HG02885 (cell line): ENCODE measurements around the gene ZIC3.

Experiments used
- ATAC-seq: cut with Tn5 transposase; IDR thresholded peaks from one replicate; pipeline ENCODE4 v1.9.1; 2021; ENCODE audit warnings: mild to moderate bottlenecking; ENCODE audit not compliant: unreplicated experiment, poor library complexity

The ZIC3 gene

DNA sequence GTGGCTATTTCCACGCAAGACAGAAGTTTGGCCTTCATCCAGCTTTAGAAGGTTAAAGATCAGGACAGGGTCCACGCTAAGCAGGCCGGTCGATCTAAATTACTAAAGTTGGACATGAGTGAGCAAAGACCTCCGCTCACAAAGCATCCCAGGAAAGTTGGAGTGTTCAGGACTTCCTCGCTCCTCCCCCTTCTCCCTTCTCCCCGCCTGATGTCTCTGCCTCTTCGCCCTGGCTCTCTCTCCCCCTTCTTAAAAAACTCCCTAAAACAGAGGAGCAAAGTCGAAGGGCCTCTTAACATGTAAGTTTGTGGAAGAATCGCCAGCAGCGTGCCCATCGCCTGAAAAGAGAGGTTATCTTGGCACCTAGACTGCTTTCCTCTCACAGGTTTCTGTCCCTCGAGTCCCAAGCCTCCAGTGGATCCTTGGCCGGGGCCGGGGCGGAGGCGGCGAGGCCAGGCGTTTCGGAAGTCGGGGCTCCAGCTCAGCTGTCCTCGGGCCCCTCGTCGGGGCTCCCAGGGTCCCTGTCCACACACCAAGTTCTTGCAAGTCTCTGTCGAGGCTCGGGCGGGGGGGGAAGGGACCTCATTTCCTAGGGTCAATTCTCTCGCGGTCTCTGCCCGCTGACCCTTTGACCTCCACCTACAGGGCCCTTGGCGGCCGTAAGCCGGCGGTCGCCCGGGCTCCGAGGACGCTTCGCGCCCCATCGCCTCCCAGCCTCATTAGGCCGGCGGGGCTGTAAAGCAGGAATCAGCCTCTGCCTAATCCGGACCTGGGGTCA, 7.6 kb downstream of the ZIC3 start:
- ATAC-seq: no peak

DNA sequence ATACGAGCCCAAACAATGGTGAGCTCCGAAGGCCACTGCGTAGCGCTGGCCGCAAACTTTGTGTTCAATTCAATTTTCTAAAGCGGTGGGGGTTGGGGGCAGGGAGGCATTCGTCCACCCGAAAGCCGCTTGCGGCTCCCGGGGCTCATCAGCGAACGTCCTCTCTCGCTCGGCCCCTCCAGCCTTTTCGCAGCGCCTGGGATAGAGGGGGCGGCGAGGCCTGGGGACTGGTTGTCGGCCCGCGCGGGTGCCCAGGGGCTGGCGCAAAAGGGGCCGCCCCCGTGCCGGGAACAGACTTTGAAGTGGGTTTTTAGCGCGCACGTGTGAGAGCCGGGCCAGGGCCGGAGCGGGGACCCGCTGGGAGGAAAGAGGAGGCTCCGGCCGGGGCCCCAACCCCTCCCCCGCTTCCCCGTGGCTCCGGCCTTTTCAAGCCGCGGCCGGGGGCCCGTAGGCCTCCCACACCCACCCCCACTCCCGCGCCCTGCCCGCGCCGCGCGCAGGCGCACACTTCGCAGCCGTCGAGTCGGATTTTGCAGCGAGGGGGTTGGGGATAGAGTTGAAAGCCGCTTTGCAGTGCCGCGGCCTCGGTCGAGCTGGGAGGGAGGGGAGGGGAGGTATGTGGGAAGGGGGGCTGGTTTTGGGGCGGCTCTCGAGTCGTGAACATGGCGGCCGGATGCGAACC, 8.3 kb downstream of the ZIC3 start:
- no peak for ATAC-seq

GRCh38 chrX:137574784-137575293, 8.9 kb downstream of the ZIC3 start:
- no peak for ATAC-seq

DNA sequence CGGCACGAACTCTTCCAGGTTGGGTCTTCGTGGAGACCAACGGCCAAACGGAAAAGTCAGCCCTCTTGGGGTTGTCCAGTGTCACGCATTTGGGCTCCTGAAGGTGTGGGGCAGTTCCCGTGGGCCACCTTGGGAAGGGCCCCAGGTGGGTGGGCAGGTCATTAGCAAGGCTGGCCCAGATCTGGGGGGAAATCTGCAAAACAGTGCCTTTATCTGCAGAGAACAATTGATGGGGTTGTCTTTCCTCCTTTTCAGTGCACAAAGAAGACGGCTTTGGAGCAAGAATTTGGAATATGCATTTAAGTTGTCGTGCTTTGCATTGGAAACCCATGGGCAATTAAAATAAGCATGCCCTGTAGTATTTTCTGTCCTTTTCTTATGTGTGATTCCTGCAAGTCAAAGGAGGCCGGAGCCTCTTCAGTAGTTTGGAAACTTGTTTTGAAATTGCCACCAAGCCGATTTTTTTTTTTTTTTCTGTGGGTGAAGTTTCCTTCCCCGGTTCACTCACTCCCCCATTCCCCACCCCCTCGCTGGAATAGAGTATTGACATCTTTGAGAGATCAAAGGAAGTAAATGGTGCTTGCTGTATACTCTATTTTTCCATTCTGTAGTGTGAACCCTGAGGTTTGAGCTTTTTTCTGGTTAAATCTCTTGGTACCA, 9.8 kb downstream of the ZIC3 start:
- no peak for ATAC-seq

- no peak for ATAC-seq
Observed at GRCh38 chrX:137587151-137587550, 21.2 kb downstream of the ZIC3 start.

DNA sequence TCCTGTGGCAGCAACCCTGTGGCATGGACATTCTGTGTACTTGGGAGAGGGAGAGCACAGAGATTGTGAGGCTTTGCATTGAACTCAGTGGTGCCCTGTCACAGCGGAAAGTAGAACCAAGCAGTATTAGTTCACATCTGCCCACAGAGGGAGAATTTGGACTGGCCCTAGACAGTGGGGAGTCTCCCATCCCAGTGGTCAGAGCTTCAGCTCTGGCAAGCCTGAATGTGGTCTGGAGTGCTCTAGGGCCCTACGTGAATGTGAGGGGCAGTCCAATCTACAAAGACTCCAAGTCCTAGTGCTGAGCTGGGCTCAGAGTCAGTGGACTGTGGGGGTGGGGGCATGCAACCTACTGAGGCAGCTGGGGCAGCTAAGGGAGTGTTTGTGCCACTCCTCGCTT, 34.8 kb downstream of the ZIC3 start:
- ATAC-seq: no peak
